GM18507 (cell line): ENCODE data around the gene MMP23B.
"Not testable (repeated sequence)": the region's sequence is repeated elsewhere in the genome, so short reads cannot be mapped to it uniquely, and the experiment has no call there.

Experiments
- DNase-seq: peaks from one replicate; pipeline ENCODE4 v3.0.0; 2011; ENCODE audit warnings: low read depth; ENCODE audit not compliant: insufficient read length; ENCODE audit errors: extremely low spot score
- FAIRE-seq: peaks from 2 replicates; lab custom pipeline; 2011; peaks lifted over from hg19 to GRCh38; lab: Jason Lieb, UNC

Gene MMP23B

DNA sequence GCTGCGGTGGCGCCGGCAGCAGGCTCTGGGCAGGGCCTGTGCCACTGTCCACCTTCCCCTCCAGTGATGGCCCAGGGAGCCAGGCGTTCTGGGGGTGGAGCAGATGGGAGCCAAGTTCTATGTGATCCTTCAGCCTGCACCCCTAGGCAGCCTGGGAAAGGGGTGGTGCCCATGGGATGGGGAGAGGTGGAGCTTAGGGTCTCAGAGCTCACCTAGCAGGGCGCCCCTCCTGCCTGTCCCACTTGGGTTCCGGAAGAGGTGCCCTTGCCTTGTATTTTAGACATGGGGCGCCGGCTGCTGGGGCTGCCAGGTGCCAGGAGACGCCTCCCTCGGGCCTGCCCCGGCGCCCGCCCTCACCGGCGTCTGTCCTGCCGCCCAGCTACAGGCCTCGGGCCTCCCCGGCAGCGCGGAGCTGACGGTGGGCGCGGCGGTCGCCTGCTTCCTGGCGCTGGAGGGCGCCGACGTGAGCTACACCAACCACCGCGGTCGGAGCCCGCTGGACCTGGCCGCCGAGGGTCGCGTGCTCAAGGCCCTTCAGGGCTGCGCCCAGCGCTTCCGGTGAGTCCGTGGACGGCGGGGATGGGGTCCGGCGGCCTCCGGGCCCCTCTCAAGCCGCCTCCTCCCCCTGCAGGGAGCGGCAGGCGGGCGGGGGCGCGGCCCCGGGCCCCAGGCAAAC lies 3.1 kb upstream of the MMP23B start:
- no peak for DNase-seq

DNA sequence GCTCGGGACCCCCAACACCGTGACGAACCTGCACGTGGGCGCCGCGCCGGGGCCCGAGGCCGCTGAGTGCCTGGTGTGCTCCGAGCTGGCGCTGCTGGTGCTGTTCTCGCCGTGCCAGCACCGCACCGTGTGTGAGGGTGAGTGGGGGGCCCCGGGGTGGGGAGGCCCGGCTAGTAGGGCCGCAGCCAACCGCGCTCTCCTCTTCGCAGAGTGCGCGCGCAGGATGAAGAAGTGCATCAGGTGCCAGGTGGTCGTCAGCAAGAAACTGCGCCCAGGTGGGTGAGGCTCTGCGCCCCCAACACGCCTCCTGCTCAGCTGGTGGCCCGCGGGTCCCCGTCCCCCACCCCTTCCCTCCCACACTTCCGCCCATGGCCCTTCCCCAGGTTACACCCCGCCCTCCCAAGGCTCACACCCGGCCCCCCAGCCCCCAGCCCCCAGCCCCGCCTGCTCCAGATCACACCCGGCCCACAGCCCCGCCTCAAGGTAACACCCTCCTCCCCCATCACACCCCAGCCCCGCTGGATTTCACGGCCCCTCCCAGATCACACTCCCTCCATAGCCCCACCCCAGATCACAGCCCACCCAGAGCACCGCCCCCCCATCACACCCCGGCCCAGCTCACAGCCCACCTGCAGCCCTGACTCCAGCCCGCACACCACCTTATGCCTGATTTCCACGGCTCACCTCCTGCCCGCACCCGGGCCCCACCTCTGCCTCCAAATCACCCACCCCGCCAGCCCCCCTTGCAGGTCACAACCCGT lies 2.4 kb upstream of the MMP23B start:
- DNase-seq: no peak
- FAIRE-seq: no peak

More for the DNA sequence above, 3.1 kb upstream of the MMP23B start:
- peak; percentile 9 for FAIRE-seq

DNA sequence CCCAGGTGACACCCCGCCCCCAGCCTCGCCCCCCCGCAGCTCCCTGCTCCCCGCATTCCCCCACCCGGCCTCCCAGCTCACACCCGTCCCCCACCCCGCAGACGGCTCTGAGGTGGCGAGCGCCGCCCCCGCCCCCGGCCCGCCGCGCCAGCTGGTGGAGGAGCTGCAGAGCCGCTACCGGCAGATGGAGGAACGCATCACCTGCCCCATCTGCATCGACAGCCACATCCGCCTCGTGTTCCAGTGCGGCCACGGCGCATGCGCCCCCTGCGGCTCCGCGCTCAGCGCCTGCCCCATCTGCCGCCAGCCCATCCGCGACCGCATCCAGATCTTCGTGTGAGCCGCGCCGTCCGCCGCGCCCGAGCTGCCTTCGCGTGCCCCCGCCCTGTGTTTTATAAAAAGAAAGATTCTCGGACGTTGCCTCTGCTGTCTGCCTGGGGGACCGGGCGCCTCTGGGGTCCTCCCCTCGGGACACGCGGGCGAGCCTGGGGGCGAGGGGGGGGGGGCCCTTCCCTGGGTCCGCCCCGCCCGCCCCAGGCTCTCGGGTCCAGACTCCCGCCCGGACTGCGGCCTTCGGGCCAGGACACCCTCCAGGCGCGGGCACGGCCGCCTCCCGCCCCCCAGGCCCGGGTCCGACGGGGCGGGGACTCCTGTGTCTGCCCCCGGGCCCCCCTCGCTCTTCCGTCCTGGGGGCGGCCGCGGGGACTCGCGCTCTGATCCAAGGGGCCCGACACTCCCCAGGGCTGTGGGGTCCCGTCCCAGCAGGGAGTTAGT lies 1.6 kb upstream of the MMP23B start:
- peak; percentile 97 for FAIRE-seq
- DNase-seq: peak; percentile 100

DNA sequence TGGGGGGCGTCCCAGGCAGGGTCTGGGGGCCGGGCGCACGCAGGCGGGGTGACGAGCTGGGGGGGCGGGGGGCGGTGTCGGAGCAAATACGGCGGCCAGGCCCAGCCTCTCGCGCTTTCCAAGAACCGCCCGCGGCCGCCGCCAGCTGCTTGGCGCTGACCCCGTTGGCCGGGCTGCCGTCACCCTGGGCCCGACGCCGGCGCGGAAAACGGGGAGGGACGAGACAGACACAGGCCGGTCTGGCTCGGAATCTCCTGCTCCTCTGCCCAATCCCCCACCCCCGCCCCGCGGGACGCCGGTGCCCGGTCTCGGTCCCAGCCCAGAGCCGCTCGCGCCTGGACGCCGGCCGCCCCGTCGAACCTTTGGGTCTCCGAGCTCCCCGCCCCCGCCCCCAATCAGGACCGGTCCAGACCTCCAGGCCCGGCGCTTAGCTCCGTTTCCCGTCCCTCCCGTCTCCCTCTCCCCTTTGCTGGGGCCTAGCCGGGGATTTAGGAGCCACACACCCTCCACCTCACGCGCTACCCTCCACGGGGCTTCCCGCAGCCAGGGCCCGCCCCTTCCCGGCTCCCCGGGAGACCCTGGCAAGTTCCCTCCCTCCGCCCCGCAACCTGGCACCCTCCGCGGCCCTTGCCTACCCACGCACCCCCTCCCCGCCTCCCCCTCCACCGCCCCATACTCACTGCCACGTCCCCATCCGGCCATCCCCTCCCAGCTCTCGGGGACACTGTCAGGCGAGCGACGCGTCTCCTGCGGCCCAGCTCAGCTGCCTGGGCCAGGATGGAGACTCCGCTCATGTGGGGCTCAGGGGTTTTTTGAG lies 800 bp upstream of the MMP23B start:
- no peak for FAIRE-seq
- no peak for DNase-seq

DNA sequence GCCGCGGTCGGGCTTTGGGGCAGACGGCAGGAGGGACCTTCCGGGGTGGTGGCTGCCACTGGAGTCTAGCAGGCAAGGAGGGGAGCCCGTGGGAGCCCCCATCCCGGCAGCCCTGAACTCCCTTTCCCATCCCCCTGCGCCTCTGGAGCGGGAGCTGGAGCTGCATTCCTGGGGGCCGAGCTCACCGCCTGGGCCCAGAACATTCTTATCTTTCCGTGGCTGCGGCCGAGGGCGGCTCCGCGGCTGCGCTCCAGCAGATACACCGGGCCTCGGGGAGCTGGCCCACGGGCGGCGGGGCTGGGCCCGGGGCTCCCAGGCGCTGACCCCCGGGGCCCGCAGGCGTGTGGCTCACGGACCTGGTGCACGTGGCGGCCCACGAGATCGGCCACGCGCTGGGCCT lies 1.4 kb downstream of the MMP23B start:
- not testable (repeated sequence) for DNase-seq, FAIRE-seq

DNA sequence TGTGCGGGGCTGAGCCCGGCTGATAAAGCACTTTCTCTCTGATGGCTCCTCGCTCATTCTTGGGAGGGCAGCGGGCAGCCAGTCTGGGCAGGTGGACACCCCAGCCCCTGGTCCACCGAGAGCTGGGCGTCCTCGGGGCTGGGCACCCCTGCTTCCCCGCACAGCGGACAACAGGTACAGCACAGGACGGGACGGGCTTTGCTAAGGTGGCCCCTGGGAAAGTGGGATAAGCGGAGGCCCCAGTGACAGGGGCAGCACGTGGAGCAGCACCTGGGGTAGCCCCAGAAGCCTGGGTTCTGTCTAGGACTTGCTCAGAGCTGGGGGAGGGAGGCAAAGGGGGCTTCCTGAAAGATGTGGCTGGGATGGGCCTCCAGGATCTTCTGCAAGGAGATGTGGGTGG lies 2.6 kb downstream of the MMP23B start:
- not testable (repeated sequence) for DNase-seq, FAIRE-seq

DNA sequence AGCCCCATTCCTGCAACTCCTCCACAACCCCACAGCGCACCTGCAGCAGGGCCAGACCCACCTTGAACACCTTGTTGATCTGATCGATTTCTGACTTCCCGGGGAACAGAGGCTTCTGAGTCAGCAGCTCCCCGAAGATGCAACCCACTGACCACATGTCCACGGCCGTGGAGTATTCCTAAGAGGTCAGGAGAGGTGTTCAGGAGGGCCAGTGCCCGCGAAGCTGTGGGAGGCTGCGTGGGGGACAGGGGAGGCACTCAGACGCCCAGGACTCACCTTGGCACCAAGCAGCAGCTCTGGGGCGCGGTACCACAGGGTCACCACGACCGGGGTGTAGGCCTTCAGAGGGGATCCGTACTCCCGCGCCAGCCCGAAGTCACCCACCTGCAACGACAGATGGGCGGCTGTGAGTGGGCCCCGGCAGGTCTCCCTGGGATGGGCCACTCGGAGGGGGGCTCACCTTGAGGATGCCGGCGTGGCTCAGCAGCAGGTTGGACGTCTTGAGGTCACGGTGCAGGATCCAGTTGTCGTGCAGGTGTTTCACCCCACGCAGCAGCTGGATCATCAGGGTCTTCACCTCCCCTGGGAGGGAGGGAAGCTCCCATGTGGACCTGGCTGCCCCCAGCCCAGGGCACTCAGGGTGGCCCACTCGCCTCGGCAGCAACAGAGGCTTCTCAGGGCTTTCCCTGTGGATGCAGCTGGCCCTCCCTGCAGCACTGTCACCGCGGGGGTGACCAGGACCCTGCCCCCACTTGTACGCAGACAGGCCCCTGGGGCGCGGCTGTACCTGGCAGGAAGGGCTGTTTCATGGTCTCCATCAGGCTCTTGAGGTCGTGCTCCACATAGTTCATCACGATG lies 4.9 kb downstream of the MMP23B start:
- not testable (repeated sequence) for FAIRE-seq

DNA sequence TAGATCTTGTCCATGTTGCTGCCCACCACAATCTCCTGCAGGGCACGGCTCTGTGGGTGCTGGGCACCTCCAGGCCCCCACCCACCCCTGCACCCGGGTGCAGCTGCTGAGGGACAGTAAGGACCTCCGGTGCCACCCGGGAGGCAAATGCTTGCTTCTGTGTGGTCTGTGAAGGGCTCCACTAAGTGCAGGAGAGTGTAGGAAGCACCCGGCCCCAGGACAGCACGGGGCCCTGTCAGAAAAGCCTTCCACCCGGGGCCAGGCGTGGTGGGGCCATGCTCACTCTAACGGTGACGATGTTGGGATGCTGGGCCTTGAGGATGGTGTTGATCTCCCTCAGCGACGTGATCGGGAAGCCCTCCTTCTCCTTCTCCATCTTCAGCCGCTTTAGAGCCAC lies 5.5 kb downstream of the MMP23B start:
- not testable (repeated sequence) for FAIRE-seq, DNase-seq

More for the DNA sequence above, 4.9 kb downstream of the MMP23B start:
- DNase-seq: not testable (repeated sequence)

DNA sequence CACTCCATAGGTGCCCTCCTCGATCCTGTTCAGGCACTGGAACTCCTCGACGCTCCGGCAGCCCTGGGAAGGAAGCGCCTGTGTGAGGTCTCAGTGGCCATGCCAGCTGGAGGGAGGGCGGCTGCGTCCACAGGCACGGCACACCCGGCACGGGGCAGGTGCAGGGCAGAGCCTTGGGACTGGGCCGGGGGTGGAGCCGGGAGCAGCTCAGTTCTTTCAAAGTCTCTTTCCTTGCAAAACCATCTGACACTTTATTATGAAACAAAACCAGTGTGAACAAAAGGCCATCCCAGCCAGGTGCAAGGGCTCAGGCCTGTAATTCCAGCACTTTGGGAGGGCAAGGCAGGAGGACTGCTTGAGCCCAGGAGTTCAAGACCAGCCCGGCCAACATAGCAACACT lies 6.6 kb downstream of the MMP23B start:
- not testable (repeated sequence) for DNase-seq, FAIRE-seq

DNA sequence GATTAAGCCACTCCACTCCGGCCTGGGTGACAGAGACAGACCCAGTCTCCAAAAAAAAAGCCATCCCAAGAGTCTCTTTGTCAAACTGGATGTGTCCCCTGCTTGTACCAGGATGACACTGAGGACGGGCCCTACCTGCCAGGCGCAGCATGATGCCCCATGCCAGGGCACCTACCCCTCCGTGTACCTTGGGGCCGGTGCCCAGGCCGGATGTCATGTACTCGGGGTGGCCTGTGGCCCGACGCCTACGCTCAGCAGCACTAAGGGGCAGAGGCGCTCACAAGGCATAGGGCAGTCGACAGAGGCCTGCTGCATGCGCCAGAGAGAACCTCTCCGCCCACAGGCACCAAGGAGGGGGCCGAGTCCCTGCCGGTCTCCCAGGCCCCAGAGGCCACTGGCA lies 7.4 kb downstream of the MMP23B start:
- FAIRE-seq: not testable (repeated sequence)

DNA sequence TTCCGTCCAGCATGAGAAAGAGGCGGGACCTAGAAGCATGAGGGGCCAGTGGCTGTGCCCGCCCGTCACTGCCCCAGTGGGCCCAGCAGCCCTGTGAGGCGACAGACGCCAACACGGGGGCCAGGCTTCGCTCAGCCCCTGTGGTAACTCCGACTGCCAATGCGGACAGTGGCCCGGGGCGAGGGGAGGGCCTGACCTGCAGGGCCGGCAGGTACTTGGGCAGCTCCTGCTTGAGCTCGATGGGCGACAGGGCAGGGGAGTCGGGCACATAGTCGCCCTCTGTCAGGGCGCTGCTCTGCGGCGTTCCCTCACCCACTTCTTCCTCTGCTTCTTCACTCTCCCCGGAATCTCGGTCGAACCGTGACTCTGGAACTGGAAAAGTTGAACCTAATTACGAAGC lies 8.1 kb downstream of the MMP23B start:
- DNase-seq, FAIRE-seq: not testable (repeated sequence)

More for the DNA sequence above, 7.4 kb downstream of the MMP23B start:
- DNase-seq: not testable (repeated sequence)

DNA sequence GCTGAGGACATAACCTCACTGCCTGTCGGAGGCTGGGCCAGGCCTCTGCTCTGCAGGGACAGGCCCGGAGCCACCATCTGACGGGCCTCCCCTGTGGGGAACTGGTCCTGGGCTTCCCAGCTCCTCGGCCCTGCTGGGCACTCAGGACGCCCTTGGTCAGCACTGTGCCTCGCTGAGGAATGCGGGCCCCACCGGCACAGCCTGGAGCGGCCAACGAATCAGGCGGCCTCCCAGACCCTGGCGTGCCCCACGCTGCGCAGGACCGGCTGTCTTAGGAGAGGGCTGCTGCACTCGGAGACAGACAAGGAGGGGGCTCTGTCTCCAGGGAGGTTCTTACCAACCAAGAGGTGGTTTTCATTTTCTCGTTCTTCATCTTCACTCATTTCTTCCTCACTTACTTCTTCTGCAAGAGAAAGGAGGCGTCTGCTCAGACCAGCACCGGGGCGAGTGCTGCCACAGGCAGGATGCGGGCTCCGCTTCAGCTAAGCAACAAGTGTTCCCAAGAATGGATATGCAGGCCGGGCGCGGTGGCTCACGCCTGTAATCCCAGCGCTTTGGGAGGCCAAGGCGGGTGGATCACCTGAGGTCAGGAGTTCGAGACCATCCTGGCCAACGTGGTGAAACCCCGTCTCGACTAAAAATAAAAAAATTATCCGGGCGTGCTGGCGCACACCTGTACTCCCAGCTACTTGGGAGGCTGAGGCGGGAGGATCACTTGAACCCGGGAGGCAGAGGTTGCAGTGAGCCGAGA lies 8.9 kb downstream of the MMP23B start:
- DNase-seq, FAIRE-seq: not testable (repeated sequence)

DNA sequence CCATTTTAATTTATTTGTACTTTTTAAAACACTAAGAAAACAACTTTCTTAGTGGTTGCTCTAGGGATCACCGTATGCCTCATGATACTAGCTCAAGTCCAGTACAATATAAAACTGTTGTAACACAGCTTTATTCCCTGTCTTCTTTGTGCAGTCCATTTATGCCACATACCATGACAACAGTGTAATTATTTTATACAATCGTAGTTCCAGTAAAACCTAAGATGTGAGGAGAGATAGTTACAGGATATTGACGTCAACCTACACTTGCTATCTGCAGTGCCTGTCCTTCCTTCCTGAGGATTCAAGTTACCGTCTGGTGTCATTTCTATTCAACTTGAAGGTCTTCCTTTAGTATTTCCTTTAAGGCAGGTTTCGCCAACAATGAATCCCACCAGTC lies 14.4 kb downstream of the MMP23B start:
- FAIRE-seq, DNase-seq: not testable (repeated sequence)

DNA sequence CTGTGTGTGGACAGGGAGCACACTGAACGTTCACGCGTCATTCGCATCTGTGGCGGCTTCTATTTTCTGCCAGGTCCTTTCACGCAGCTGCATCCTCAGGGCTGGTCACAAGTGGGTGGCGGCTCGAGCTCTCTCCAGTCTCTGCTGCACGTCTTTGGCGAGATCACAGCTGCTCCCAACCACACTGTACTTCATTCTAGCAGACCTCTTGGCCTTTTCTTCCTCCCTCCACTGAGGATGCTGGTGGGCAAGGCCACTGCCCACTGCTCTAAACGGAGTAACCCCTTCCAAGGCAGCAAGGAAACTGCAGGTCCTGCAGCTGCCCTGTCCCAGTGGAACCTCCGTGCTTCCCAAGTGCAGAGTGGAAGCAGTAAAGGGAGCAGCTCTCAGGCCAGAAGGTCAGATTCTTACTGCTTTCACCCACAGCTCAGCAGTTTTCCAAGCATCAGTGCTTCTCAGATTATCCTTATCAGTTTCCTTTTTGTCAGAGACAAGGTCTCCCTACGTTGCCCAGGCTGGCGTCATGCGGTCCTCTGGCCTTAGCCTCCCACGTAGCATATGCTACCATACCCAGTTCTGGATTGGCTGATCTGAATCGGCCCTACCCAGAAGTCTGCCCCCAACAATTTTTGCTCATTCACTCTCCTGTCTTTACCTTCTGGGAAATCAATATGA lies 15.7 kb downstream of the MMP23B start:
- FAIRE-seq, DNase-seq: not testable (repeated sequence)

DNA sequence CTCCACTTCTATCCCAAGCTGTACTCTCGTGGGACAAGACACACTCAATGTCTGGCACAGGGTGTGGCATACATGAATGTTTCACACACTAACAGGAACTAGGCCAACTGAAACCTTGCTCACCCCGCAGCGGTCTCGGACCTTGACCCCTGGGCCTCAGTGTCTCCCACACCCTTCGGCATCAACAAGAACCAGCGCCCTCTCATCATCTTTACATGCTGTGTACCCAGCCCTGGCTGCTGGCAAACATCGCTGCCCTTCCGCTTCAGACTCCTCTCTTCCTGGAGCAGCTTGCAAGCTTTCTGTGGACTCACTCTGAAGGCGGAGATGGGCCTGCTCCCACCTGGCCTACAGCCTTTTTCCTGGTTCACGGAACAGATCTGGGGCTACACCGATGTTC lies 16.3 kb downstream of the MMP23B start:
- DNase-seq, FAIRE-seq: not testable (repeated sequence)

DNA sequence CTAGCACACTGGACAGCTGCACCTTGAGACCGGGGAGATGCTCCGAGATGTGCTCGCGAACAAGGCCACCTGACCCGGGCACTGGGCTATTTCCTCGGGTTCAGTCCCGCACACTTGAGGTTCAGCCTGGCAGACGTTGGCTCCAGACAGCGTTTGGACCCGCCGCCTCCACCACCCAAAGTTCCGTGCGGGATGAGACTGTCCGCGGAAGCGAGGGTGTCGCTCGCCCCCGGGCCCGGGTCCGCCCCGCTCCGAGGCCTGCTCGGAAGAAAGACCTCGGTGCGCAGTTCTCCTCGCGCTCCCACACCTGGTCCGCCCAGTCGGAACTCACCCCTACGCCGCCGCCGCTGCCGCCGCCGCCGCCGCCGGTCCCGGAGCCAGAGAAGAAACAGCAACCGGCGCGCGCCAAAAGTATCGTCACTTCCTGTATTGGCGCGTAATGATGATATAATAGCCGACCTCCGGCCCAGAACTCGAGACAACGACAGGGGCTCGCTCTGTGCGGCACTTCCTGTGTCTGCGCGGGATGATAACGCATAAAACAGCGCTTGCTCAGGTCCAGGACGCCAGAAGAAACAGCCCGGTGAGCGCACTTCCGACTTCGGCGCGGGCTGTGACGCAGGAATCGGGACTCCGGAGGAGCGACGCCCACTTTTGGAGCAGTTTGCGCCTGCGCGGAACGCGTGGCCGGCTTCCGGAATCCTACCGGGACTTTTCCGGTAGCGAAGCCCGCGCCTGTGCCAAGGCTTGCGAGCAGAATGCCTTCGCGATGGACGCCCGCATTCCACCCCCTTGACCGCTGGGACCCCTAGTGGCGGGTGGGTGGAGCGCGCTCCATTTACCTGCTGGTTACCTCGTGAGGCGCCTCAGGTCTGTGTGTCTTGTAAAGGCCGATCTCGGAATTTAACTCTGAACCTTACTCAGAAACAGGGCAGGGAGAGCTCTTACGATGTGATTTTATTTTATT lies 26.9 kb downstream of the MMP23B start, which contains the start of gene CDK11B:
Gene CDK11B (minus strand): TSS at position 422 of the 967 bp plus-strand sequence. CDS start 1,519 bp downstream, outside the sequence.
- DNase-seq: peak; percentile 85
- FAIRE-seq: peak; percentile 99
